DND-41 (cell line): ENCODE data around the gene PDZD11.

ENCODE experiments used
- EZH2 ChIP-seq: IDR thresholded peaks from 3 replicates; pipeline ENCODE4 v1.6.1; 2012; ENCODE audit warnings: borderline replicate concordance, low read depth, mild to moderate bottlenecking, moderate library complexity, low read length, inconsistent platforms; ENCODE audit not compliant: severe bottlenecking
- TF ChIP-seq, protein P1 (sequence below): IDR thresholded peaks from 2 replicates; pipeline ENCODE4 v1.5.1; 2012; ENCODE audit warnings: borderline replicate concordance, low read length, moderate library complexity, mild to moderate bottlenecking; ENCODE audit not compliant: poor library complexity, severe bottlenecking; ENCODE audit errors: extremely low read depth

DNA sequence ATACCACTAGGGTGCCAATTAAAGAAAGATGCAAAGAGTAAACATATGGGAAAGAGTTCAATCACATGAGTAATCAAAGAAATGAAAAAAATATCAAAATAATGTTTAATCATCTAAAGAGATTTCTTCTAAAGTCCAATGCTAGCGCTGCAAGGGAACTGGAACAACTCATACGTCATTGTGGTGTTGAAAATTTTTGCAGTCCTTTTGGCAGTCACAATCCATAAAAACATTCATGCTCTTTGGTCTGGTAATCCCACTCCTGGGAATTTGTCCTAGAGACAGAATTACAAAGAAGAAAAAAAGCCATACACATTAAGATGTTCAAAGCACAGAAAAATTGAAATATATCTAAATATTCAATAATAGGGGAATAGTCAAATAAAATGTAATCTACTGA lies 34.3 kb downstream of the PDZD11 start:
- TF ChIP-seq, protein P1, sequence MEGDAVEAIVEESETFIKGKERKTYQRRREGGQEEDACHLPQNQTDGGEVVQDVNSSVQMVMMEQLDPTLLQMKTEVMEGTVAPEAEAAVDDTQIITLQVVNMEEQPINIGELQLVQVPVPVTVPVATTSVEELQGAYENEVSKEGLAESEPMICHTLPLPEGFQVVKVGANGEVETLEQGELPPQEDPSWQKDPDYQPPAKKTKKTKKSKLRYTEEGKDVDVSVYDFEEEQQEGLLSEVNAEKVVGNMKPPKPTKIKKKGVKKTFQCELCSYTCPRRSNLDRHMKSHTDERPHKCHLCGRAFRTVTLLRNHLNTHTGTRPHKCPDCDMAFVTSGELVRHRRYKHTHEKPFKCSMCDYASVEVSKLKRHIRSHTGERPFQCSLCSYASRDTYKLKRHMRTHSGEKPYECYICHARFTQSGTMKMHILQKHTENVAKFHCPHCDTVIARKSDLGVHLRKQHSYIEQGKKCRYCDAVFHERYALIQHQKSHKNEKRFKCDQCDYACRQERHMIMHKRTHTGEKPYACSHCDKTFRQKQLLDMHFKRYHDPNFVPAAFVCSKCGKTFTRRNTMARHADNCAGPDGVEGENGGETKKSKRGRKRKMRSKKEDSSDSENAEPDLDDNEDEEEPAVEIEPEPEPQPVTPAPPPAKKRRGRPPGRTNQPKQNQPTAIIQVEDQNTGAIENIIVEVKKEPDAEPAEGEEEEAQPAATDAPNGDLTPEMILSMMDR, result no peak
- no peak for TF ChIP-seq EZH2
